ENCODE measurements around the gene IGFBP3. TPM values are rescaled to one million over a fixed set of nuclear protein-coding genes. Genes with fewer than 3 reads are reported as not detected.

Gene IGFBP3
- total and polyA plus RNA-seq, 2 experiments from 2014 or later = 12.2 to 19.1 TPM

- Histone ChIP-seq H3K27me3 (peaks cover 21% of the 10 kb centered on the region), H3K9me3 (ENCODE audit: low read depth) (no peaks in the 10 kb centered on the region), H3K27ac (no peak overlapping the region), H3K4me3 (no peak overlapping the region), H3K36me3 (no peaks in the 10 kb centered on the region), H3K4me1 (ENCODE audit: low read depth) (no peaks in the 10 kb centered on the region)
- peak in 1 of 2 donors; percentile 93 for DNase-seq (ENCODE audit: low read depth in 1 of 2, low spot score in 1 of 2)
- TF ChIP-seq CTCF (IDR thresholded peaks at IDR 0.05; ENCODE audit: low read depth, low read length) = no peak
These were observed 39.2 kb downstream of the IGFBP3 start for GRCh38 chr7:45881759-45882464.

- H3K4me3 ChIP-seq = no peak overlapping the region
- no peak for TF ChIP-seq CTCF (IDR thresholded peaks at IDR 0.05; ENCODE audit: low read depth, low read length)
- H3K4me1 ChIP-seq (ENCODE audit: low read depth) = no peaks in the 10 kb centered on the region
- H3K27ac ChIP-seq = no peak overlapping the region
- no peak for DNase-seq (ENCODE audit: low read depth in 1 of 2, low spot score in 1 of 2)
- H3K9me3 ChIP-seq (ENCODE audit: low read depth) = no peaks in the 10 kb centered on the region
- no peaks in the 10 kb centered on the region for H3K36me3 ChIP-seq
- peaks cover 15% of the 10 kb centered on the region for H3K27me3 ChIP-seq
These were observed 39.8 kb downstream of the IGFBP3 start for GRCh38 chr7:45881280-45881758.

GRCh38 chr7:45880433-45880860 lies 40.6 kb downstream of the IGFBP3 start:
- Histone ChIP-seq H3K4me3 (no peak overlapping the region), H3K27ac (no peak overlapping the region), H3K36me3 (no peaks in the 10 kb centered on the region), H3K27me3 (peaks cover 6% of the 10 kb centered on the region), H3K9me3 (ENCODE audit: low read depth) (no peaks in the 10 kb centered on the region), H3K4me1 (ENCODE audit: low read depth) (no peaks in the 10 kb centered on the region)
- DNase-seq (ENCODE audit: low read depth in 1 of 2, low spot score in 1 of 2) = no peak
- no peak for TF ChIP-seq CTCF (IDR thresholded peaks at IDR 0.05; ENCODE audit: low read depth, low read length)

GRCh38 chr7:45878457-45879144 lies 42.5 kb downstream of the IGFBP3 start:
- DNase-seq (ENCODE audit: low read depth in 1 of 2, low spot score in 1 of 2) = no peak
- Histone ChIP-seq H3K4me3 (no peak overlapping the region), H3K4me1 (ENCODE audit: low read depth) (no peaks in the 10 kb centered on the region), H3K27ac (no peak overlapping the region), H3K9me3 (ENCODE audit: low read depth) (no peaks in the 10 kb centered on the region), H3K36me3 (no peaks in the 10 kb centered on the region), H3K27me3 (no peaks in the 10 kb centered on the region)
- TF ChIP-seq CTCF (IDR thresholded peaks at IDR 0.05; ENCODE audit: low read depth, low read length) = no peak

GRCh38 chr7:45876519-45876918 lies 44.6 kb downstream of the IGFBP3 start:
- no peak overlapping the region for H3K4me3 ChIP-seq

More at GRCh38 chr7:45876519-45876918, 44.6 kb downstream of the IGFBP3 start:
- Histone ChIP-seq H3K36me3 (no peaks in the 10 kb centered on the region), H3K9me3 (ENCODE audit: low read depth) (no peaks in the 10 kb centered on the region), H3K4me1 (ENCODE audit: low read depth) (no peaks in the 10 kb centered on the region), H3K27me3 (peaks cover 2% of the 10 kb centered on the region), H3K27ac (no peak overlapping the region)
- TF ChIP-seq CTCF (IDR thresholded peaks at IDR 0.05; ENCODE audit: low read depth, low read length) = no peak
- DNase-seq (ENCODE audit: low read depth in 1 of 2, low spot score in 1 of 2) = no peak

All from cardiac muscle cell (in vitro differentiated cells and primary cell).